HFFc6 (cell line): ENCODE results near the gene NALF2. TPM values are rescaled to one million over a fixed set of nuclear protein-coding genes. Genes with fewer than 3 reads are reported as not detected.

Source experiments
- DNase-seq: peaks from one replicate; pipeline ENCODE4 v3.0.0-alpha.2; 2018
- H3K27ac Mint-ChIP-seq: 2 replicates; pipeline ENCODE4 v1.8.0; 2020; ENCODE audit warnings: mild to moderate bottlenecking, mixed read lengths
- H3K27me3 Mint-ChIP-seq: 2 replicates; pipeline ENCODE4 v1.8.0; 2021; ENCODE audit warnings: mild to moderate bottlenecking, moderate library complexity, mixed read lengths; ENCODE audit not compliant: insufficient read depth
- H3K36me3 Mint-ChIP-seq: 2 replicates; pipeline ENCODE4 v1.8.0; 2021; ENCODE audit warnings: low read depth, mixed read lengths
- H3K4me1 Mint-ChIP-seq: 2 replicates; pipeline ENCODE4 v1.8.0; 2020; ENCODE audit warnings: low read depth, mixed read lengths
- H3K4me3 Mint-ChIP-seq: 2 replicates; pipeline ENCODE4 v1.8.0; 2020; ENCODE audit warnings: mild to moderate bottlenecking, moderate library complexity, mixed read lengths
- H3K9me3 Mint-ChIP-seq: 2 replicates; pipeline ENCODE4 v1.8.0; 2020; ENCODE audit warnings: mild to moderate bottlenecking, mixed read lengths
- CTCF ChIP-seq: fragments of 200-600 bp; sonication (generic); IDR thresholded peaks from 2 replicates; pipeline ENCODE4 v1.5.0; 2021; ENCODE audit warnings: antibody characterized with exemption, mild to moderate bottlenecking
- total RNA-seq, 6 experiments: library from RNA; stranded (reverse); fragmentation: NEBNext Ultra II Directional; extraction: Animal tissue kit (Norgen Biotek cat#: 25700); gene quantifications; 2 replicates in 1 of 6; 3 replicates in 5 of 6; pipeline ENCODE4 v1.2.3, GENCODE V29; 2021

Gene NALF2
- total RNA-seq, 6 experiments from 2014 or later: not detected

GRCh38 chrX:69541956-69542355 lies 37.8 kb downstream of the NALF2 start:
- DNase-seq: no peak
- no peaks in the 10 kb centered on the region for H3K4me1 Mint-ChIP-seq
- no peak for TF ChIP-seq CTCF
- no peak overlapping the region for H3K4me3 Mint-ChIP-seq
- no peaks in the 10 kb centered on the region for H3K9me3 Mint-ChIP-seq
- peaks cover 11% of the 10 kb centered on the region for H3K27me3 Mint-ChIP-seq
- H3K27ac Mint-ChIP-seq: no peak overlapping the region
- no peaks in the 10 kb centered on the region for H3K36me3 Mint-ChIP-seq

- Mint-ChIP-seq H3K4me1 (no peaks in the 10 kb centered on the region), H3K36me3 (no peaks in the 10 kb centered on the region), H3K27ac (no peak overlapping the region), H3K27me3 (peaks cover 9% of the 10 kb centered on the region), H3K9me3 (no peaks in the 10 kb centered on the region), H3K4me3 (no peak overlapping the region)
- no peak for DNase-seq
- TF ChIP-seq CTCF: no peak
Observed at GRCh38 chrX:69543572-69543971, 39.4 kb downstream of the NALF2 start.

GRCh38 chrX:69546417-69546816 lies 42.3 kb downstream of the NALF2 start:
- no peak for DNase-seq
- H3K27ac Mint-ChIP-seq: no peak overlapping the region
- H3K4me3 Mint-ChIP-seq: no peak overlapping the region
- no peaks in the 10 kb centered on the region for H3K9me3 Mint-ChIP-seq
- TF ChIP-seq CTCF: no peak
- H3K27me3 Mint-ChIP-seq: peaks cover 5% of the 10 kb centered on the region
- no peaks in the 10 kb centered on the region for H3K4me1 Mint-ChIP-seq
- H3K36me3 Mint-ChIP-seq: no peaks in the 10 kb centered on the region

- TF ChIP-seq CTCF: no peak
- no peaks in the 10 kb centered on the region for H3K4me1 Mint-ChIP-seq
- H3K27me3 Mint-ChIP-seq: peaks cover 5% of the 10 kb centered on the region
- H3K36me3 Mint-ChIP-seq: no peaks in the 10 kb centered on the region
- H3K4me3 Mint-ChIP-seq: no peak overlapping the region
- DNase-seq: no peak
- no peaks in the 10 kb centered on the region for H3K9me3 Mint-ChIP-seq
- H3K27ac Mint-ChIP-seq: no peak overlapping the region
Observed at GRCh38 chrX:69546978-69547377, 42.9 kb downstream of the NALF2 start.

- DNase-seq: no peak
- TF ChIP-seq CTCF: no peak
- H3K4me3 Mint-ChIP-seq: no peak overlapping the region
- no peaks in the 10 kb centered on the region for H3K9me3 Mint-ChIP-seq
- H3K27me3 Mint-ChIP-seq: no peaks in the 10 kb centered on the region; the same call in 1 of the 2 replicates
- H3K36me3 Mint-ChIP-seq: no peaks in the 10 kb centered on the region
- H3K4me1 Mint-ChIP-seq: no peaks in the 10 kb centered on the region
- H3K27ac Mint-ChIP-seq: no peak overlapping the region
Observed at GRCh38 chrX:69551421-69552009, 47.4 kb downstream of the NALF2 start.

GRCh38 chrX:69552512-69552911 lies 48.4 kb downstream of the NALF2 start:
- Mint-ChIP-seq H3K27me3 (no peaks in the 10 kb centered on the region; the same call in 1 of the 2 replicates), H3K4me1 (no peaks in the 10 kb centered on the region), H3K4me3 (no peak overlapping the region), H3K27ac (no peak overlapping the region), H3K36me3 (no peaks in the 10 kb centered on the region), H3K9me3 (no peaks in the 10 kb centered on the region)
- TF ChIP-seq CTCF: no peak
- DNase-seq: no peak
